Stomach (tissue), 4 donors: ENCODE measurements around the gene NDNF.
A peak's percentile ranks its signal among the peaks of the same experiment; 100 is the strongest.

ENCODE experiments used
- CTCF ChIP-seq, 7 experiments: fragments of 450-650 bp in 4 of 7; fragments of 200-600 bp in 3 of 7; sonication (generic) in 3 of 7; IDR thresholded peaks; one replicate each; pipeline ENCODE4 v1.5.1; 2016 to 2019; ENCODE audit warnings: antibody characterized with exemption in 7 of 7, control low read depth in 2 of 7, mild to moderate bottlenecking in 1 of 7
- EP300 ChIP-seq: sonication (generic); formaldehyde crosslinking; IDR thresholded peaks from one replicate; pipeline ENCODE4 v1.6.1; 2017; ENCODE audit warnings: antibody characterized with exemption
- POLR2A ChIP-seq, 4 donors: fragments of 450-650 bp; IDR thresholded peaks; one replicate each; pipeline ENCODE4 v1.6.1; 2016; ENCODE audit warnings: antibody characterized with exemption in 4 of 4, control low read depth in 2 of 4, mild to moderate bottlenecking in 1 of 4, moderate library complexity in 1 of 4

DNA sequence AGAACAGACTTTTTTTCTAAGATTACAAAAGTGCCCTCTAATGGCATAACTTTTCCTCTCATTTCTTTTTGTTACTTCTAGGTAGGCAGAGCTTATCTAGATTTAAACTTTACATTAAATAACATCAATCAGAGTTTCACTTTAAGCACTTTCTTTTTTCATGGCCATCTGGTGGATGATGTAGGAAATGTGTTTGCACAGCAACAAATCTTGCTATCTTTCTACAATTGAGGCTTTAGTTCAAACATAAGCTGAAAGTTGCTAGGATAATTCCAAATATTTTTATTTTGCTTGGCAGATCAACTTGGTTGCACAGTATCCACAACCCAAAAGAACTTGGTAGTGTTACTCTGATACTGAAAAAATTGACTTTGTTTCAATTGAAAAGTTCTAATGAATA is 22.0 kb downstream of the NDNF start:
- TF ChIP-seq POLR2A (IDR thresholded peaks at IDR 0.05) (no peak), EP300 (no peak), CTCF (IDR thresholded peaks at IDR 0.05) (peak in 2 of 7 experiments; percentile 29 to 32)
